IPS-18a (cell line): ENCODE results near the gene RPS21.

ENCODE experiments used
- H3K27ac ChIP-seq: one replicate; pipeline ENCODE4 v1.5.1; 2013; ENCODE audit warnings: low read length
- H3K27me3 ChIP-seq: one replicate; pipeline ENCODE4 v1.6.1; 2013; ENCODE audit warnings: mild to moderate bottlenecking, low read length; ENCODE audit not compliant: control insufficient read depth, insufficient read depth
- H3K36me3 ChIP-seq: one replicate; pipeline ENCODE4 v1.6.1; 2013; ENCODE audit warnings: low read depth, low read length; ENCODE audit not compliant: control insufficient read depth
- H3K4me1 ChIP-seq: one replicate; pipeline ENCODE4 v1.6.1; 2013; ENCODE audit warnings: low read depth, low read length; ENCODE audit not compliant: control insufficient read depth
- H3K4me3 ChIP-seq: one replicate; pipeline ENCODE4 v1.5.1; 2013; ENCODE audit warnings: low read length
- H3K9ac ChIP-seq: one replicate; pipeline ENCODE4 v1.6.1; 2013; ENCODE audit warnings: mild to moderate bottlenecking, low read length, moderate library complexity
- H3K9me3 ChIP-seq: one replicate; pipeline ENCODE4 v1.6.1; 2013; ENCODE audit warnings: low read depth, low read length; ENCODE audit not compliant: control insufficient read depth

RPS21 gene

DNA sequence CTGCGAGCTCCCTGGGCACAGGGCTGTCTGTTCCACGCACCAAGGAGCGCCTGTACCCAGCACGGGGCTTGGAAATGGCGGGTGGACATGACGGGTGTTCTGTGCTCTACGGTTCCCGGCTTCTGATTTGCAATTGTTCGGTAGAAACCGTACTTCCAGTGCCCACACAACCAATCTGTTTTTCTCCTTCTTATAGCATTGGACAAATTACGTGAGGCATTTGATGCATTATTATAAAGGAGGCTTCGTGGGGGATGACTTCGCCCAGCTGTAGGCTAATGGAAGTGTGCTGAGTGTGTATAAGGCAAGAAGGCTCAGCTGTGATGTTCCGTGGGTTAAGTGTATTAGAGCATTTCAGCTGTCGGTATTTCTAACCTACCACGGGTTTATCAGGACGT is 9.8 kb upstream of the RPS21 start:
- no peak overlapping the region for H3K4me3 ChIP-seq
- H3K36me3 ChIP-seq = peaks cover 5% of the 10 kb centered on the region
- H3K4me1 ChIP-seq = peaks cover 22% of the 10 kb centered on the region
- no peak overlapping the region for H3K9ac ChIP-seq
- H3K9me3 ChIP-seq = no peaks in the 10 kb centered on the region
- peak overlapping the region; percentile 24 for H3K27ac ChIP-seq
- H3K27me3 ChIP-seq = no peaks in the 10 kb centered on the region

GRCh38 chr20:62377615-62378178 is 9.2 kb upstream of the RPS21 start:
- H3K36me3 ChIP-seq = peaks cover 6% of the 10 kb centered on the region
- no peak overlapping the region for H3K9ac ChIP-seq
- H3K4me3 ChIP-seq = no peak overlapping the region
- no peak overlapping the region for H3K27ac ChIP-seq
- H3K4me1 ChIP-seq = peaks cover 22% of the 10 kb centered on the region
- H3K27me3 ChIP-seq = no peaks in the 10 kb centered on the region
- H3K9me3 ChIP-seq = no peaks in the 10 kb centered on the region

GRCh38 chr20:62378215-62378614 is 8.7 kb upstream of the RPS21 start:
- H3K36me3 ChIP-seq = peaks cover 6% of the 10 kb centered on the region
- H3K27ac ChIP-seq = no peak overlapping the region
- H3K4me3 ChIP-seq = no peak overlapping the region
- no peaks in the 10 kb centered on the region for H3K27me3 ChIP-seq
- peaks cover 22% of the 10 kb centered on the region for H3K4me1 ChIP-seq
- H3K9ac ChIP-seq = no peak overlapping the region
- H3K9me3 ChIP-seq = no peaks in the 10 kb centered on the region

DNA sequence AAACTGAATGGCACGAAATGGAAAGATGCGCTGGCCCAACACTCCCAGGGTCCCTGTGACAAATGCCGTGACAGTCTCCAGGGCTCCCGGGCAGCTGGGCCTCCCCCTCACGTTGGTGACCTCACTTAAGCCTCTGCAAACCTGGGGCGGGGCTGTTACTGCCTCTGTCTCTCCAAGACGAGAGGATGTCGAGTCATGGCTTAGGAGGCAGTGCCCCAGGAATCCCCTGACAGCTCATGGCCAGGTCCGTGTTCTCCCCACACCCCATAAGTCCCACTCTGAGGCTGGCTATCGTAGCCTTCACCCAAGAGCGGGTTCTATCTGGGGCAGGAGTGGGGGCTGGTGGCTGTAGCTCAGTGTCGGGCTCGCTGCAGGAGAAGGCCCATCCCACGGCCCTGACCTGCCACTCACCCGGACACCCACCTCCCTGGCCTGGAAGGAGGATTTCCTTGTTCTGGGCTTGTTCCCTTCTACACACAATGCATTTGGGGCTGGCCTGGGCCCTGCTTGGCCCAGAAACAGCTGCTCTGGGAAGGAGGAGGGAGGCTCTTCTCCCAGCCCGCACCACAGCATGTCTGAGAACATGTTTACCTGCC is 5.6 kb upstream of the RPS21 start:
- Histone ChIP-seq H3K4me3 (no peak overlapping the region), H3K27me3 (no peaks in the 10 kb centered on the region), H3K36me3 (peaks cover 6% of the 10 kb centered on the region), H3K9me3 (no peaks in the 10 kb centered on the region), H3K4me1 (peaks cover 14% of the 10 kb centered on the region), H3K9ac (no peak overlapping the region), H3K27ac (no peak overlapping the region)

DNA sequence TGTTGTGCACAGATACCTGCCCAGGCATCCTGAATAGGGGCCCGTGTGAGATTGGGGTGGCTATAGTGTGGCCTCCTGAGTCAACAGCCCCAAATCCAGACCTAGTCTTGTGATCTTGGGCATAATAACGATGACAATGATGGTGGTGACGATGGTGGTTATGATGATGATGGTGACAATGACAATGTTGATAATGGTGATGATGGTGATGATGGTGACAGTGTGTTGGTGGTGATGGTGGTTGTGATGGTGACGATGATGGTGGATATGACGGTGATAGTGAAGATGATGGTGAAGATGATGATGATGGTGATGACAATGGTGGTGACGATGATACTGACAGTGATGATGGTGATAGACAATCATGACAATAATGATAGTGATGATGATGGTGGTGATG is 5.1 kb upstream of the RPS21 start:
- no peaks in the 10 kb centered on the region for H3K27me3 ChIP-seq
- no peak overlapping the region for H3K9ac ChIP-seq
- peaks cover 11% of the 10 kb centered on the region for H3K4me1 ChIP-seq
- no peak overlapping the region for H3K4me3 ChIP-seq
- no peak overlapping the region for H3K27ac ChIP-seq
- H3K9me3 ChIP-seq = no peaks in the 10 kb centered on the region
- H3K36me3 ChIP-seq = peaks cover 6% of the 10 kb centered on the region

GRCh38 chr20:62382306-62383198 is 4.4 kb upstream of the RPS21 start:
- Histone ChIP-seq H3K27ac (no peak overlapping the region), H3K9ac (no peak overlapping the region), H3K36me3 (peaks cover 6% of the 10 kb centered on the region), H3K4me3 (no peak overlapping the region), H3K27me3 (no peaks in the 10 kb centered on the region), H3K9me3 (no peaks in the 10 kb centered on the region), H3K4me1 (peaks cover 3% of the 10 kb centered on the region)

DNA sequence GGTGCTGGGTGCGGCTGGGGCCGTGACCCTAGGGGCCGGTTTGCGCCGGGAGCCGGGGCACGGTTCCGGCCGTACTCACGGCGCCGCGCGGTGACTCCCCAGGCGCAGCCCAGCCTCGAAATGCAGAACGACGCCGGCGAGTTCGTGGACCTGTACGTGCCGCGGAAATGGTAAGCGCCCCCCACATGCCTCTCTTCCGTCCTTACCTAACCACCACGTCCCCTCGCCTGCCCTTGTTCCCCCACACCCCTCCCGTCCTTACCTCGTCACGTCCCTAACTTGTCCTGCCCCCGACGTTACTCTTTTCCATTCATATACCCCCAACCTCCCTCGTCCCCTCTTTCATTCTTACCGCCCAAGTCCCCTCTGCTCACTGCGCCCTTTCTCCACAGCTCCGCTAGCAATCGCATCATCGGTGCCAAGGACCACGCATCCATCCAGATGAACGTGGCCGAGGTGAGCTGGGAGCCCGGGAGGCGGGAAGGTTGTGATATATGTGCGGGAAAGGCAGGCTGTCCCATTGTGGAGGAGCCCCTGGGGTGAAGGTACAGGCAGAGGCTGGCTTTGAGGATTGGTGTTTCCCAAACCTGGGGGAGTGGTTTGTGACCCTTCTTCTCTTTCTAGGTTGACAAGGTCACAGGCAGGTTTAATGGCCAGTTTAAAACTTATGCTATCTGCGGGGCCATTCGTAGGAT is 463 bp downstream of the RPS21 start:
- H3K4me1 ChIP-seq = peaks cover 3% of the 10 kb centered on the region
- peak overlapping the region; percentile 70 for H3K27ac ChIP-seq
- peak overlapping the region; percentile 97 for H3K4me3 ChIP-seq
- no peaks in the 10 kb centered on the region for H3K27me3 ChIP-seq
- H3K9me3 ChIP-seq = no peaks in the 10 kb centered on the region
- peaks cover 25% of the 10 kb centered on the region for H3K36me3 ChIP-seq
- H3K9ac ChIP-seq = peak overlapping the region; percentile 90

DNA sequence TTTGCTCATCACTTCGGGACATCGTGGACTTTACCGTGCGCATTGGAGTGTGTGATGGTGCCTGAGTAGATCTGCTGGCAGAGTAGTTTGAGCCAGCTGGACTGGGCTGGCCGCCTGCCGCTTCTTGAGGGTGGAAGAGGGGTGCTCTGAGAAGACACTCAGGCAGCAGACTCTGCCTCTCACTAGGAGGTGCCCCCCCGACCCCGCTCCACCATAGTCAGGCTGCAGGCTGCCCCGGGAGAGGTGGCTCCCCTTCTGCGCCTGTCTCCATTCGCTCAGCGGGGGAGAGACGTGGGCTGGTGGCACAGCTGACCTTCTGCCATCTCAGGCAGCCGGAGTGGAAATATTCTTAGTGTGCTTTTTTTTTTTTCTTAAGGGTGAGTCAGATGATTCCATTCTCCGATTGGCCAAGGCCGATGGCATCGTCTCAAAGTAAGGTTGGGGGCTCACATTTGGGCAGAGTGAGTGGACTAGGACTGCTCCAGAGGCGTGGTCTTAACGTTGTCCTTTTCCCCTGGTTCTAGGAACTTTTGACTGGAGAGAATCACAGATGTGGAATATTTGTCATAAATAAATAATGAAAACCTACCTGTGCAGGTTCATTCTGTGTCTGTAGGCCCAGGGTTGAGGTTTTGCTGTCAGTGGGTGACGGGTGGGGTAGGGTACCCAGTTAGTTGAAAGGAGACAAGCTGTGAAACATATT is 1.2 kb downstream of the RPS21 start:
- peak overlapping the region; percentile 97 for H3K4me3 ChIP-seq
- no peak overlapping the region for H3K27ac ChIP-seq
- no peaks in the 10 kb centered on the region for H3K9me3 ChIP-seq

GRCh38 chr20:62388839-62389600 is 2.1 kb downstream of the RPS21 start:
- Histone ChIP-seq H3K27me3 (no peaks in the 10 kb centered on the region), H3K27ac (no peak overlapping the region), H3K36me3 (peaks cover 25% of the 10 kb centered on the region), H3K9ac (no peak overlapping the region), H3K9me3 (no peaks in the 10 kb centered on the region), H3K4me1 (peaks cover 3% of the 10 kb centered on the region), H3K4me3 (no peak overlapping the region)

More for the DNA sequence above, 1.2 kb downstream of the RPS21 start:
- Histone ChIP-seq H3K9ac (peak overlapping the region; percentile 90), H3K36me3 (peaks cover 25% of the 10 kb centered on the region), H3K27me3 (no peaks in the 10 kb centered on the region), H3K4me1 (peaks cover 3% of the 10 kb centered on the region)

GRCh38 chr20:62389601-62390087 is 2.7 kb downstream of the RPS21 start:
- no peak overlapping the region for H3K27ac ChIP-seq
- peaks cover 25% of the 10 kb centered on the region for H3K36me3 ChIP-seq
- no peaks in the 10 kb centered on the region for H3K9me3 ChIP-seq
- no peak overlapping the region for H3K9ac ChIP-seq
- H3K4me3 ChIP-seq = no peak overlapping the region
- H3K4me1 ChIP-seq = peaks cover 3% of the 10 kb centered on the region
- no peaks in the 10 kb centered on the region for H3K27me3 ChIP-seq
